HG03442 (cell line): ENCODE data around the gene BAG1.
A peak's percentile ranks its signal among the peaks of the same experiment; 100 is the strongest.

Experiments
- ATAC-seq: cut with Tn5 transposase; IDR thresholded peaks from one replicate; pipeline ENCODE4 v1.9.1; 2021; ENCODE audit warnings: mild to moderate bottlenecking, moderate library complexity; ENCODE audit not compliant: unreplicated experiment

The BAG1 gene

DNA sequence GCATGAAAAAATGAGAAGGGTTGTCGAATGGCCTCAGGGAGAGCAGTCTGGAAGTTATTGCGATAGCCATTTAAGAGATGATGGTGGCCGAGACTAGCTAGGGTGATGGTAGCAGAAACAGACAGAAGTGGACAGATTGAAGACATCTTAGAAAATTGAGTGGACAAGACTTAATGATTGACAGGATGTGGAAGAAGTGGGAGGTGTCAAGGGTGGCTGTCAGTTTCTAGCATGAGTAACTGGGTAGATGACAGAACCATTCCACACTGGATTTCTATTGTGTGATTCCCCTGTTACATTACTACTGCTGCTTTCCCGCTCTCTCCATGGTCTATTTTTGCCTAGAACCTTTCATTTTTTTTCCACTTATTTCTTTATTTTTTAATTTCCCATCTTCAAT lies 13.0 kb upstream of the BAG1 start:
- no peak for ATAC-seq

- ATAC-seq, result no peak
These were observed 9.4 kb upstream of the BAG1 start for GRCh38 chr9:33273972-33274328.

DNA sequence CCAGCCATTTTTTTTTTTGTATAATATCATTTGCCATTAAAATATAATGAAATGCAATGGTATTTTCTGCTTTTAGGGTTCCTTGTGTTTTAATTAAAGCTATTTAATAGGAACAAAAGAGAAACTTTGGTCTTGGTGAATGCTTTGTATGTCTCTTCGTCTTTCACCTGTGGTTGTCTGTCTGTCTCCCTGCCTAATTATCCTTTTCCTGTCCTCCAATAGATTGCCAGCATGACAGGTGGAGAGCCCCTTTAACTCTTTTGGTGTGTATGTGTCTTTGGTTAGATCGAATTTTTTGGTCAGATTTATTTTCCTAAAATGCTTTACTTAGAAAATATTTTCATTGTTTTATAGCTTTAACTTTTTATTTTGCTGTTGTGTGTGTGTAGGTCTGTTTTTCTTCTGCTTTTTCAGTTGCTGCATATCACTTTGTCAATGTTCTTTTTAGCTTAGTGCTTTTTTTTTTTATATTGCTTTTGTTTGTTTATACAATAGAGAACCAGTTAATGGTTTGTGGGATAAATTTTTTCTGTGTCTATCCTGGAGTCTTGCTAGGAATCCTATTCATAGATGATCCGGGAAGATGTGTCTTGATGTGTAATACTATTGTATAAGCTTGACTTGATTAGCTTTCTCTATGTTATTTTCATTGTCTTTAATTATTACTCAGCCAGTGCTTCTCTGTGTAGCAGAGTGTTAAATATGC lies 8.9 kb upstream of the BAG1 start:
- no peak for ATAC-seq

DNA sequence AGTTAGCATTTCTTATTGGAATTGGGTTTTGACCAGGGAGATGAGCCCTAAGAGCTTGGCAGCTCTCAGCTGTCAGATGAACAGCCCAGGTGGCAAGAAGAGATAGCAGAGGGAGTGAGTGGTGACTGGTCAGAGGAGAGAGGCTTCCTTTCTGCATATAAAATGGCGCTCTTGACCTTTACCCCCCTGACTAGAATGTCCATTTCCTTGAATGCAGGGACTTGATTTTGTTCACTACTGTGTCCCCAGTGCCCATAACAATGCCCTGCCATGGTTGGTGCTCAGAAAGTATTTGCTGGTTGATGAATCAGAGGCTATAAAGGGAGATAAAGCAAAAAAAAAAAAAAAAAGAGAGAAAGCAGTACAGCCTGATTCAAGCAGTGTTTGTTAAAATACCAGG lies 7.6 kb upstream of the BAG1 start:
- ATAC-seq, result no peak

DNA sequence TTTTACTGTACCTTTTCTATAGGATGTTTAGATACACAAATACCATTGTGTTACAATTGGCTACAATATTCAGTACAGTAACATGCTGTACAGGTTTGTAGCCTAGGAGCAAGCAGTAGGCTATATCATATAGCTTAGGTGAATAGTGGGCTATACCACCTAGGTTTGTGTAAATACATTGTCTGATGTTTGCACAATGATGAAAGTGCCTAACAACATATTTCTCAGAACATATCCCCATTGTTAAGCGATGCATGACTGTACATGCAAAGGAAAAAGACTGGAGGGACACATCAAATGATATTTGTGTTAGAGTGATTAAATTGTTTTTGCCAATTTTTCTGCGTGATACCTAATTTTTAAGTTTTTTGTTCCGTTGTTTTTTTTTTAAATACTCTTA lies 5.6 kb upstream of the BAG1 start:
- no peak for ATAC-seq

DNA sequence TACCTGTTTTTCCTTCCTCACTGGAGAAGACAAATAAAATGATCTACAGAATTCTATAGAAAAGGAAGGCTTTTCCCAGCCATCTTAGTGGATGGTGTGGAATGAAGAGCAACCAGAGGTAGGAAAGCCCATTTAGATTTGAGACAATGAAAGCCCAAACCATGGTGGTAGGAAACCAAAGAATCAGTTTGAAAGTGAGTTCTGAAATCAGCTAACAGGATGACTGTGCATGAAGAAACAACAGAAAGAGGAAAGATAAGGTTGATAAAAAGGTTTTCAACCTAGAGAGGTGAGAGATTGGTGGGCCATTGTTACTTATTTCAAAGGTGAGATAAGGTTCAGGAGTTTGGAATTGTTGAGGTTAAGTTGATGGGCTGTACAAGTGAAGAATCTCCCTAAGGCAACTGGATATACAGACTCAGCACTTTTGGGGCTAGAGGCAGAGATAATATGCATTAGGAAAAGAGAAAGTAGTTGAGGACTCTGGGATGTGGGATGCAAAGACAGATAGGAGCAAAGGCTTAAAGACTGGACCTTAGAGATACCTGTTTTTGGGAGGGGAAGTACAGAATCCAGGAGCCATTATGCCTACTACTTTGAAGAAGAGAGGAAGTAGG lies 2.8 kb upstream of the BAG1 start:
- ATAC-seq, result no peak

GRCh38 chr9:33265211-33265865 lies 830 bp upstream of the BAG1 start:
- ATAC-seq, result no peak

GRCh38 chr9:33264003-33264472 lies 470 bp downstream of the BAG1 start:
- ATAC-seq, result peak; percentile 26

- peak; percentile 0 for ATAC-seq
These were observed 1.1 kb downstream of the BAG1 start for GRCh38 chr9:33263131-33264002.

- no peak for ATAC-seq
These were observed 4.1 kb downstream of the BAG1 start for GRCh38 chr9:33260372-33260771.

DNA sequence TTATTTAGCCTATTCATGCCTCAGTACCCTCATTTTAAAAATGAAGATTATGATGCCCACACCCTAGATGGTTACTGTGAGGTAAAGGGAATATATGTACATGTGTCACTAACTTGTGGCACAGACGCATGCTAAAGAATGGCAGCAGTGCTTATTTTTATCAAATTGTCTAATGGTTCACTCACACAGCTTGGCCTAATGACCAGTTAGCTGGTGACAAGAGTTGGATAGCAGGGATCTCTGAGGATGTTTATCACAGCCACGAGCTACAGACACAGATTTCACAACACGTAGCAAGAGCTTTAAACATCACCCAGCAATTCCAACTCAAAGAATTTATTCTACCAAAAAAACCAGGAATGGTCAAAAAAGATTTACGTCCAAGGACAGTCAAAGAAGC lies 7.2 kb downstream of the BAG1 start:
- no peak for ATAC-seq

DNA sequence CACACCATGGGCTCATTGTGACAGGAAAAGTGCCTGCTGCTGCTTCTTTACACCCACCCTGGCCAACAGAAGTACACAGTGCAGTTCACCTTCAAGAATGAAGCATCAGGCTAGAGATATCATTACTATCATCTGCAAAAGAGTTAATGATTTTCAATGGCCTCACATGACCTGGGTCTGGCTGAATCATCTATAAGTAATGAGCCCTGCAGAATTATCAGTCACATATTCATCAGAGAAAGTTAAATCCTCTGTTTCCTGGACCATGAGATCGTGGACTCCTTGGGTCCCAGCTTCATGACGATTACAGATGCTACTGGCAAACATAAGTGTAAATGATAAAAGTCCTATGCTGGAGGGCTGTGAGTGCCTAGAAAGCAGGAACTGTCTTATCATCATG lies 8.3 kb downstream of the BAG1 start:
- no peak for ATAC-seq

- no peak for ATAC-seq
These were observed 9.0 kb downstream of the BAG1 start for GRCh38 chr9:33255471-33255870.

DNA sequence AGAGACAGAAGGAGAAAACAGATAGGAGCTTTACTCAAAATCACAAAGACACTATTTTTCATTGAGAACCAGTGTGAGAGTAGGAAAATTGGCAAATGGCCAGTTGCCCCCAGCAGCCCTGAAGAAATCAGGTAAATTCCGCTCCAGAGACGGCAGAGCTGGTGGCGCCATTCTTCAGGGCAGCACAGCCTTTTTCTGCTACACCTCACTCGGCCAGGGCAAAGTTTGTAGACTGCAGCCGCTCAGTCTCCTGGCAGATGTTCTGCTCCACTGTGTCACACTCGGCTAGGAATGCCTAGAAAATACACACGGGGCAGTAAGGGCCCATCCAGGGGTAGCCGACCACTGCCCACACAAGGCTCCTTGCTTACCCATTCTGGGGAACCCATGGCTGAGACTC lies 9.5 kb downstream of the BAG1 start:
- ATAC-seq, result no peak

GRCh38 chr9:33254211-33254610 lies 10.3 kb downstream of the BAG1 start:
- no peak for ATAC-seq

- ATAC-seq, result no peak
These were observed 14.0 kb downstream of the BAG1 start for GRCh38 chr9:33250458-33250995.

DNA sequence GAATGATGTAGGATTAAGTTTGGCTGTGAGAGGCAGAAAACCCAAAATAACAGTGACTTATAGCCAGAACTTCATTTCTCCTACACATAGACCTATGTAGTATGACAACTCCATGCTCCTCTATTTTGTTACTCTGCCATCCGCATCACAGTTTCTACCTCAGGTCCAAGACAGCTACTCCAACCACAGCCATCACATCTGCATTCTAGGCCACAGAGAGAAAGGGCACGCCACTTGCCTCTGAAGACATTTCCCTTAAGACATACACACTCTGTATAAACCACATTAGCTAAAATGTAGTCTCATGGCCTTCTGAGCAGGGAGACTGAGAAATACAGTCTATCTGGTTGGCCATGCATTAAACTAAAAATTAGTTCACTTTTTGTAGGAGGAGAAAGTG lies 14.5 kb downstream of the BAG1 start:
- ATAC-seq, result no peak

DNA sequence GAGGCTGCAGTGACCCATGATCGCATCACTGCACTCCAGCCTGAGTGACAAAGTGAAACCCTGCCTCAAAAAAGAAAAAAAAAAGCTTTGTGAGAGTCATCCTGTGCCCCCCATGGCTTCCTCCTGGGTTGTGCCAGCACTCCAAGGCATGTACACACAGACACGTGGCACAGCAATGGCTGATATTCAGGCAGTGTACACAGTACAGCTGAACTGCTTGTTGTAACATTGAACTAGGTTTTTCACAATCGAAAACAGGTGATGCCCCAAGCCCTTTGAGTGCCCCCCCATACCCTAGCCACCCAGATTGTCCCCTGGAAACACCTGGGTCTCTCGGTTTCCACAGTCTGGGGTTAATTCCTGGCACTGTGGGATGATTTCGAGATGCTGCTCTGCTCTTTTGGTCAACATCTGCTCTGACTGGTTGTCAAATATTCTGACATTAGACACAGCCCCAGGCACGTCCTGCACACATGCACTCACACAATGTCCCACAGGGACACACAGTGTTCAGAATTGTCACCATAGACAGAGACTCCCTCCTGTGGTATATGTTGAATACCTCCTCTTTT lies 15.3 kb downstream of the BAG1 start:
- ATAC-seq, result peak; percentile 54

DNA sequence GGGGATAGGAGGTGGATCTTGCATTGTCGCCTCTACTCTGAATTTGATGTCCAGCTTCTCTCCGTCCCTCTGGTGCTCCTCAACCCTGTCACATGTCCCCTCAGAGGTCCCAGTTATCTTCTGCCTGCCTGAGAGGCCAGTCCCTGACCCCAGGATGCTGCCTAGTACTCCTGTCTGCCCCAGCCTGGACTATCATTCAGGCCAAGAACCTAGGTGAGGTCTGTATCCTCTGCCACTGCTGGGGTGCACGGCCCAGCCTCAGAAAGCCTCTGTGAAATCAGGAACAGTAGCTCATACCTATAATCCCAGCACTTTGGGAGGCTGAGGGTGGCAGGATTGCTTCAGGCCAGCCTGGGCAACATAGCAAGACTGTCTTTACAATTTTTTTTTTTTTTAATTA lies 15.9 kb downstream of the BAG1 start:
- no peak for ATAC-seq

- no peak for ATAC-seq
These were observed 18.1 kb downstream of the BAG1 start for GRCh38 chr9:33246269-33246860.
